Stimulated activated CD8-positive, alpha-beta memory T cell treated with anti-CD3 and anti-CD28 coated beads, Interleukin-2, amount 100 ng/mL, for 48 hours (primary cell): ENCODE measurements around the gene DSG2.
"Not testable (repeated sequence)": the region's sequence is repeated elsewhere in the genome, so short reads cannot be mapped to it uniquely, and the experiment has no call there.

ENCODE experiments used
- DNase-seq, 2 donors: peaks; one replicate each; pipeline ENCODE4 v3.0.0-alpha.2; 2020; ENCODE audit warnings: low read depth in 2 of 2

Gene DSG2

DNA sequence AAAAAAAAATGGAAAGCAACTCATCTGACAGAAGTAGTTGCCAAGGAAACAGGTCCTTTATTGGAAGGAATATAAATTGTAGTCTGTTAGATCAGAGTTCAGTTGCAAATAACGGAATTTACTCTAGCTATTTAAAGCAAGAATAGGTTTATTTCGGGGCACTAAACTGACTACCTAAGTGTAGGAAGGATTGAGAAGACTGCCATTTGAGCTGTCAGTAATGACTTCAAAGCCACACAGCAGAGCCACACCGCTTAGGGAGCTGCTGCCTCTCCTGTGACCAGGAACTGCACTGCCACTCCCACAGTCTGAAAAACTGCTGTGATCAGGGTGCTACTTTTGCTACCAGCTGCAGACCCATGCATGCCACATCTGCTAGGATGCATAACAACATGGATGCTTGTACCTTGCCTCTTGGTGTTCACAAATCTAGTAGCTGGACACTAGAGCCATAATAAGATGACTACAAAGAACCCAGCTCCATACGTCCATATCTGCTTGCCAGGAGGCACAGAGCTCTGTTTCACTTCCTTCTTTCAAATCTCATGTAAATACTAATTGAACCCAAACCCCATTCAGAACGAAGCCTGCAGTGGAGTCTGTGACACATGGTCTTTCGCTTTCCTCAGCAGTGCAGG, 2.2 kb downstream of the DSG2 start:
- DNase-seq: no peak

DNA sequence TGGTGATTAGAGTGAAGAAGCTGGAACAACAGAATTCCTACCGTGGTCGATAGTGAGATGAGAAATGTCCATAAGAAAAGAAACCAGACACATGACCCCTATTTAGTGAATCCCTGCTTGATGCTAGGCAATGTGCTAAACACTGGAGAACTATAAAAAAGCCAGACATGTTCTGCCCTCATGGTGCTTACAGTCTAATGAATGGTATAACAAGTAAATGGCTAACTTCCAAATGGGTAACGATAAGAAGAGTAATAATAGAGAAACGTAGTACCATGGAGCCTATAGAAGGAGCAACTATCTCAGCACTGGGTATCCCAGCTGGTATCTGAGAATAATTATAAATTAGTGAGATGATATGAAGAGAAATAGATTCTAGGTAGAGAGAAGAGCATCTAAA, 5.0 kb downstream of the DSG2 start:
- no peak for DNase-seq

DNA sequence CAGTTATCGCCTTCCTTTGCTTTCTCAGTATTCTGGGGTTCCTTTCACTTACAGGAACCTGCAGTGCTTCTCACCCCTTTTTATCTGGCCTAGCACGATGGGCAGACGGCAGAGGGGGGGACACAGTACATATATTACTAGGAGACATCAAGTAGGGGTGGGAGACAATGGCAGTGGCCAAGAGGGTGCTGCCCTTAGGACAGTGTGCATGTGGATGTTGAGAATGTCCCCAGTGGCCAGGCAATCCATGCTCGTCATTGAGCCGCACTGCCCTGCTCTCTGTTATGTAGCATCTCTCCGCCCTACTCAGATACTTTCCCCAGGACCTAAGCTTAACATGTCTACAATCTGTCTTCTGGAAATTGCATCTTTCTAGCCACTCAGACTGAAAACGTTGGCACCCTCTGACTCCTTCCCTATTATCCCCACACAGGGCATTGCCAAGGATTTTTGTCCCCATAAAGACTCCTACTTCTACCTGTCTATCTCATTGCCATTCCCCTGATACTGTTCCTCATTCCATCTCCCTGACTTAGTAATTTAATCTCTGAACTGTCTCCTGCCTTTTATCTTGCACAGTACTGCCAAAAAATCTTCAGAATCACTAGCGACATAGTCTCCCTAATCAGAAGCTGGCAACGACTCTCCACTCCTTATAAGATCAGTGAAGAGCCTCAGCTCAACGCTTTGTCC, 6.6 kb downstream of the DSG2 start:
- no peak for DNase-seq

DNA sequence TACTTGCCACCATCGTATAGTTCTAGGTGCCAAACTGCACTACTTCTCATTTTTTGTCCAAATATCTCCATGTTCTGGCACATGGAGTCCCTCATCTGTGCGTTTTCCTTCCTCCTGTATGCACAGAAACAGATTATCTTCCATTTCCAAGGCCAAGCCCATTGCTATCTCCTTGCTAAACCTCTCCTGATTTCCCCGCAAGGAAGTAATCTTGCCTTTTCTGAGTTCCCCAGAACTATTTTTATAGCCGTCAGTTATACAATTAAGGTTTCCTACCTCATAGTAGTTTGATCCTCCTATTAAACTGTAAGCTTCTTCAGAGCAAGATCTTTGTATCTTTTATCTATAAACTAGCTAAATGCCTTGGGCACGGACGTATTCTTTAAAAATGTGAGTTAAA, 7.2 kb downstream of the DSG2 start:
- DNase-seq: no peak

DNA sequence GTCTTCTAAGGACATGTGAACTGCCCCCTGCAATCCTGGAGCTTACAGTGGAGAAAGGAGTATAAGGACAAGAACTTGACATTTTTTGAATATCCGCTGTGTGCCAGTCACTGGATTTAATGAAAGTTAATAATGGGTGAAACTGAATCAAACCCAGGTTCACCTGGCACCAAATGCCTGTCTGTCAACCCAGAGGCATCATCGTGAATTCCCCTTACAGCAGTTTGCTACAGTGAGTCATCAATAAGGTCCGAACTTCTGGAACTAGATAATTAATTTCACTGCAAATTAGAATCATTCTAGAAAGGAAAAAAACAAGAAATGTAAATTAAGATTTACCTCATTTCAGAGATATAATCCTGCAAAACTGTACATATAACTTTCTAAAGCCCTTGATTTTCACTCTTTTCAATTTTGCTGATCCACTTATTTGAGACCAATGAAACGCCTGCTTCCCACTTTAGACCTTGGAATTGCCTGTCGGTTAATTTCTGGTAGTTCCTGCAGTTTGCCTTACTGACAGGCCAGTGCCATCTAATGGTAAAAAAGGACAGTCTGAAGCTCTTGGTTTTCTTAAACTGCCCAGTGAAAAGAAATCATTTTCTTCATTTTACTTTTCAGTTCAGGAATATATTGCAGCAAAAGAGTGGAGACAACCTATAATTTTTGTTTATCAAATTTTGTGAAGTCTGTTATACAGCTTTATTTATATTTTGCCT, 8.2 kb downstream of the DSG2 start:
- no peak for DNase-seq

DNA sequence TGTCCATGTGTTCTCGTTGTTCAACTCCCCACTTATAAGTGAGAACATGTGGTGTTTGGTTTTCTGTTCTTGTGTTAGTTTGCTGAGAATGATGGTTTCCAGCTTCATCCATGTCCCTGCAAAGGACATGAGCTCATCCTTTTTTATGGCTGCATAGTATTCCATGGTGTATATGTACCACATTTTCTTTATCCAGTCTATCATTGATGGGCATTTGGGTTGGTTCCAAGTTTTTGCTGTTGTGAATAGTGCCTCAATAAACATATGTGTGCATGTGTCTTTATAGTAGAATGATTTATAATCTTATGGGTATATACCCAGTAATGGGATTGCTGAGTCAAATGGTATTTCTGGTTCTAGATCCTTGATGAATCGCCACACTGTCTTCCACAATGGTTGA, 9.1 kb downstream of the DSG2 start:
- not testable (repeated sequence) for DNase-seq

DNA sequence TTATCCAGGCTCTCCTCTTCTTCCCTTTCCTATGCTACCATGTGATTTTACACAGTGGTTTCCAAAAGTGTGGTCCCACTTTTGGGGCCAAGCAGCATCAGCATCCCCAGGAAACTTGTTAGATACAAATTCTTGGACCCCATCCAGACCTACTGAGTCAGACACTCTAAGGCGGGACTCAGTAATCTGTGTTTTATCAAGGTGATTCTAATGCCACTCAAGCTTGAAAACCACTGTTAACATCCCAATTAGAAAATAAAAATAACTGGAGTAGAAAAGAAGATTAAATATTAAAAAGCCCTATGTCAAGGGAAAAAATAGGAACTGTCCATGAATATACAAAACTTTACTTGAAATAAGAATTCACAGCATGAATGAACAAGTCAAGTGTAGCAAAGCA, 10.8 kb downstream of the DSG2 start:
- DNase-seq: no peak

DNA sequence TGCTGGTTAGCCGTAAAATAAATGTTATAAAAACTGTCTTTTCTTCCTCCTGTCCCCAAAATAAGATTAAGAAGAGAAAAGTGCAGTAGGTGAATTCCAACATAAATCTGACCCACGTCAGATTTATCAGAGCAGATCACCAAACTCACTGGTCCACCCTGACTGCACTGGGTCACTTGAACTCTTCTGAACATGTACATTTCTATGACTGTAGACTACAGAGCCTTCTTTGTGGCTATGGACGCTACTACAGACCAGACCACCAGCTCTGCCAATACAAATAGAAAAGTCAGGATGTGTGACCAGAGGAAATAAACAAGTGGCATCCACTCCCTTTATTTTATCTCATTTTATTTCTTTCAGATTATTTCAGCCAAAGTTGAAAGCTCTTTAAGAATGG, 11.6 kb downstream of the DSG2 start:
- DNase-seq: no peak

DNA sequence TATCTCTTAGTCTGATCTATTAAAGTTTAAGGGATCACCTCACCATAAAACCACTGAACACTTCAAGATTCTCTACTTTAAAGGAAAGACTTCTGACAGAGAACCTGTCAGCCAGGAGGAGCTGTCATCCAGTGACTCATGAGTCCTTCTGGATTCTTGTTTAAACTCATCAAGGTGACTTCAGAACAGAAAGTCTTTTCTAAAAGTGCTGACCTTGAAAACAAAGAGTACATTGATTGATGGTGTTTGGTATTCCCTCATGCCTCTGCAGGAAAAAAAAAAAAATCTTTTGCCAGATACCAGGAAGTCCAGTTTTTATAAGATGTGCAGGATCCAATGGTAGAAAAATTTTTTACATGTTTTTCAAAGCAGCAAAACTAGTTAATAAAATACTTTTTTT, 12.3 kb downstream of the DSG2 start:
- DNase-seq: no peak

DNA sequence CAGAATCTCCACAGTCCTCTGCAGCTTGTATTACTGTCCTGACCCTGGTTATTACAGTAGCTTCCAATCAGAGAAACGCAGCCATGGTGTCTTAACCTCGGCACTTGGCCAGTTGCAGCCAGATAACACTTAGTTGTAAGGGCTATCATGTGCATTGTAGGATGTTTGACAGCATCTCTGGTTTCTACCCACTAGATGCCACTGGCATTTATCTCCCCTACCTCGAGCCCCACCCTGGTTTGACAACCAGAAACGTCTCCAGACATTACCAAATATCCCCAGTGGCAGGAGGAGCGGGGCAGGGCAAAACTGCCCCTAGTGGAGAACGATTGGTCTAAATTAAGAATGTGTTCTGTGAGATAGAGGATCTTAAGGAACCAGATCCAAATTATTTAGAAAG, 13.1 kb downstream of the DSG2 start:
- DNase-seq: no peak

DNA sequence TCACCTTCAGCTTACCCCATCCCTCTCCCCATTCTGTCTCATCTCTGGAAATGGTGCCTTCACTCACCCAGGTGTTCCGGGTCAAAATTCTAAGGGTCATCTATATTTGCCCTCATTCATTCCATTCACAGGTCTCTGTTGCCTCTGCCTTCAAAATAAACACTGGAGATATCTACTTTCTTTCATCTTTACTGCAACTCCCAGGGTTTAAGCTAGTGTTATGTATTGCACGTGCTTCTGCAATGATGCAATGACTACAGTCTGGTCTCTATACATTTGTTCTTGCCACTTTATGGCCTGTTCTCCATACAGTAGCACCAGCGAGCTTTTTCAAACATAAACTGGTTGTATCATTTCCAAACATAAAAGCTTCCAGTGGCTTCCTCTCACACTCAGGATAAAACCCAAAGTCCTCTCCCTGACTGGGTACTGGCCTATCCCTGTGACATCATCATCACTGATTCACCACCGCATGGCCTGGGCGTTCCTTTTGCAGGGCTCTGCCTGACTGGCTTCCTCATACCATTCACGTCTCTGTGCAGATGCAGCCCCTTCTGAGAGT, 14.3 kb downstream of the DSG2 start:
- DNase-seq: no peak

DNA sequence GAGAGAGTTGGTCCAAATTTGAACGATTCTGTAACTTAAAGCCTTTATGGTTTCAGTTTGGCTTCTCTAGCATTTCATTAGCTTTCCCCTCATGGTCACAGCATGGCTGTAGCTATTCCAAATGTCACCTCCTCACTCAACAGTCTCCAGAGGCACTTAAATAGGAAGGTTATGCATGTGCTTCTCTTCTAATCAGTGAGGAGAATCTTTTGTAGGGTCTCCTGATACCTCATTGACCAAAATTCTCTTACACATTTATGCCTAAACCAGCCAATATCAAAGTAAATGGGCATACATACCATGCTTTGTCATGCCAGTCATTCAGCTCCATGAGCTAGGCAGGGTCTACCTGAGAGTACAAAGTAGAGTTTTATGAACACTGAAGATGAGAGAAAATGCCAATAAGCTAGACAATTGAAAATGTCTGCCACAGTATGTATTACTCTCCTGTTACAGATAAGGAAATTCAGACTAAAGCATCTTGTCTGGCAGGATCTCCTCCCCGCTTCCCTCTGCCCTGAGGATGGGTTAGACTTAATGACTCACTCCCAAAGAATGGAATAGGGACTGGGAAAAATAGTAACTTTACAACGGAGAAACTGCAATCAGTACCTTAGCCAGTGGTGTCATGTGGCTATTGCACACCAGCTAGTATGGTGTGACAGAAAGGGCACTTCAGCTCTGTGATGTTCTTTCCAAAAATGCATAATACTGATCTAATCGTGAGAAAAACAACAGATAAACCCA, 15.4 kb downstream of the DSG2 start:
- no peak for DNase-seq

DNA sequence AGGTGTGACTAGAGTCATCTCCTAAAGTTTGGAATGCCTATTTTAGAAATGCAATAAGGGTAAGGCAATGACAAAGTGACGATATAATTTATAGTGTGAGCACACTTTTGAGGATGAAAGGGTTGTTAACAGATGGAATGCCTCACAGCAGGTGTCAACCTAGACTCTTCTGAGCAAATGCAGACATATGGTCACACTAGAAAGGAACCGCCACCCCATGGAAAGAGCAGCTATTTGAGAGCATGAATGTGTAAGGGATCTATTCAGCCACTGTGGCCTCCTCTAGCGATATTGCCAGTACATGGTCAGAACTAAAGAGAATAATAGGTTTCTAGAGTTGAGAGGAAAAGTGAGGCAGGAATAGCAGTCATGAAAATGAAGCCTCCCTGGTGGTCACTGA, 18.5 kb downstream of the DSG2 start:
- no peak for DNase-seq

DNA sequence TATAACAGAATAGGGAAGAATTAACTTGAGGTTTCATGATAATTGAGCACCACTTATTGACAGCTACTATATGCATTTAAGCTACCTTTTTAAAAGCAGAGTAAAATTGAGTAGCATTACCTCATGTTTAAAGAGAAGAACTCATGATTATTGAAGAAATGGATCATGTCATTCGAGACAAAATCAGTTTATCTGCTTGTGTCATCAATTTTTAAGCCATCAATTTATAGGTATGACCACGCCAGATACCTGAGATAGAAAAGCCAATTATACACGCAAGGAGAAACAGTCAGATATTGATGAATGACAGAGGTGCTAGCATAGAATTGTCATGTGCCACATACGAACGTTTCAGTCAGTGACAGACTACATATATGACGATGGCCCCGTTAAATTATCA, 28.4 kb downstream of the DSG2 start:
- DNase-seq: no peak

DNA sequence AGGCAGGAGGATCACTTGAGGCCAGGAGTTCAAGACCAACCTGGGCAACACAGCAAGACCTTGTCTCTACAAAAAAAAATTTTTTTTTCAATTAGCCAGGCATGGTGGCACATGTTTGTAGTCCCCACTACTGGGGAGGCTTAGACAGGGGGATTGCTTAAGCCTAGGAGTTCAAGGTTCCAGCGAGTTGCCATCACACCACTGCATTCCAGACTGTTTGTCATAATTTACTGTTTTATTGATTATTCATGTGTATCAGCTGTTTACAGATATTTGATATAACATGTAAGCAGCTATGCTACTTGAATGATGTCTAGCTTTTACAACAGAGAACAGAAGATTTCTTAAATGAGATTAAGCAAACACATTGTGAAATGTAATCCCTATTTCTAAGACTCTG, 35.3 kb downstream of the DSG2 start:
- no peak for DNase-seq

DNA sequence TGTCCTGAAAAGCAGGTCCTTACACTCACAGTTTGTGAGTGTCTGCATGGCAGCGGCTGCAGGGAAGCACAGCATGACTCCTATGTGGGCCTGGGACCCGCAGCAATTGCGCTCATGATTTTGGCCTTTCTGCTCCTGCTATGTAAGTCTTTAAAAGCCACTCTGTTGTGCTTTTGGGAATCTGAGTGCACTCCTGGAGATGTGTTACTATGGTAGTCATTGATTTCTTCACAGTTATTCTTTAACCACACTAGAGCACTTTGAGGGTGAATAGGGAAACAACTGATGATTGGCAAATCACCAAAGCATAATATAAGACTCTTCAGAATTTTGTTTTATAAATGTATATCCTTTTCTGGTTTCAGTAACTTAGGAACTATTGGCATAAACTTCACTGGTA, 40.9 kb downstream of the DSG2 start:
- no peak for DNase-seq

DNA sequence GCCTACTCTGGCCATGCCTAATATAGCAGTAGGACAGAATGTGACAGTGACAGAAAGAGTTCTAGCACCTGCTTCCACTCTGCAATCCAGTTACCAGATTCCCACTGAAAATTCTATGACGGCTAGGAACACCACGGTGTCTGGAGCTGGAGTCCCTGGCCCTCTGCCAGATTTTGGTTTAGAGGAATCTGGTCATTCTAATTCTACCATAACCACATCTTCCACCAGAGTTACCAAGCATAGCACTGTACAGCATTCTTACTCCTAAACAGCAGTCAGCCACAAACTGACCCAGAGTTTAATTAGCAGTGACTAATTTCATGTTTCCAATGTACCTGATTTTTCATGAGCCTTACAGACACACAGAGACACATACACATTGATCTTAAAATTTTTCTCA, 48.5 kb downstream of the DSG2 start:
- no peak for DNase-seq

DNA sequence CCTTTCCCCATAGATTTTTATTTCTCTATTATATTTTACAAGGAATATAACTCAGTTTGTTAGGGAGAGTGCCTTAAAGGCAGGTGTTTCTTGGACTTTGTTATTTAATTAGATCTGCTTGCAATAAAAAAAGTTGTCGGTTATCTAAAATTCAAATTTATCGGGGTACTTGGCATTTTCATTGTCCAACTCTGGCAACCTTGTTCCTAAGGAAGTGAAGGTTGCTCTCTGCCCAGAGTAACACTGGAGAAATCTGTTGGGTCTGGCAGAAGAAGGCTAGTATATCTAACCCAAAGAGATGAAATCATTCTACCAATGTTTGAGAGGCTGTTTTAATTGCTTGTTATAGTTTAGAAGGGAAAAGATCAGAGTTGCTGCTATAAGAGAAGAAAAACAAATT, 50.9 kb downstream of the DSG2 start:
- DNase-seq: no peak

DNA sequence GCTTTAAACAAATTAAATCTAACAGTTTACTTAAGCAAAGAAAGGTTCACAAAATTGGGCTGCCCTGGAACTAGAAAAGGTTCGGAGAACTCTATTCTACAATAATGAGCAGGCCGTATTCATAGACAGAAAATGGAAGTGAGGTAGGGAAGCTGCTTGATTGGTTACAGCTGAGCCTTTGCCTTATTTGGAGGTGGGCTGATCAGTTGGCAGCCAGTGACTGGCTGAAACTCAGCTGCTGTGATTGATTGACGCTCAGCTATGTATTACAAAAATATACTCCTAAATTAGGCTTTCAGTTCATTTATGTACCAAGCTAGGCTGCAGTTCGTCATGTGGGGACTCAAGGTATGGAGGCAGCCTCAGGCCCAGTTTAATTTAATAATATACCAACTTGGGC, 51.4 kb downstream of the DSG2 start:
- no peak for DNase-seq

DNA sequence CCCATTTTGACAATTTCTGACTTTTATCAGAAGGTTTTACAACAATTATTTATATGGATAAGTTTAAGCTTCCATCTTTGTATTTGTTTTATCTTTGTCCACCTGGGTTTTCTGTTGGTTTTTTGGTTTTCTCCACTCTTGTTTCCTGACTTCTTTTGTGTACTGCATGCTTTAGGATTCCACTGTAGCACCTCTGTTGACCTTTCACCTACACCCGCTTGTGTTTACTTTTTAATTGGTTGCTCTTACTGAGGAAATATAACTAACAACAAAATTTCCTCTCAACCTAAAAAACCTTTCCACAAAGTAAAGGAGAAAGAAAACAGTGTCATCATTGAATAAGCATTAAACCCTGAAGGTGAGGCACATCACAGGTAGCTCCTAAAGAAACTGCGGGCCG, 53.9 kb downstream of the DSG2 start:
- DNase-seq: no peak

DNA sequence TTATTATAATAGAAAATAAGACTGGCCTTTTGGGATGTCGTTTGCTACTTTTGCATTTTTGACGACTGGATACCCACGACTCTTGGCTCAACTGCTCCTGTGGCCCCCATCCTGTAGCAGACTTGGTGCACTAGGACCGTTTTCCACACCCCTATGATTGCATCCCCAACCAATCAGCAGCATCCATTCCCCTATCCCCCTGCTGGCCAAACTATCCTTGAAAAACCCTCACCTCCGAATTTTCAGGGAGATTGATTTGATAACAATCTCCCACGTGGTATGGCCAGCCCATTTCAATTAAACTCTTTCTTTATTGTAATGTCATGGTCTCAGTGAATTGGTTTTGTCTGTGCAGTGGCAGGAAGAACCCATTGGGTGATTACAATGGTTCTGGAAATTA, 55.8 kb downstream of the DSG2 start:
- no peak for DNase-seq

DNA sequence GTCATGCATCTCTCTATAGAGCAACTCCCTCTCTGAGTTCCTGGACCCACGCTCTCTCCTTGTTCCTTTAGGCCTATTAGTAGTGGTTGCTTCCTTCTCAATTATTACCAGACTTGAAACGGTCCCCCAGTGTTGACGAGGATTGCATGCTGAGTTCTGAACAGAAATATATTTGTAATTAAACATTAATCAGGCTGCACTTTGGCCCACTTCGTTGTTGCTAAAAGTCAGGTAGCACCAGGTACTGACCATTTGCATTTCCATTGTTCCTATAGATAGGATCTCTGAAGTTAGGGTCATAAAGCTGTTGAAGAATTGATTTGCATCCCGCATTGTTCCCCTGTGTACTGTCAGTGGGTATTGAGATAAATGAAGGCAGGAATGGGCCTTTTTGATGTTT, 56.8 kb downstream of the DSG2 start:
- no peak for DNase-seq
